ENCODE results near the gene POU4F2. TPM values are rescaled to one million over a fixed set of nuclear protein-coding genes. Genes with fewer than 3 reads are reported as not detected.

POU4F2 gene
- total RNA-seq, 1 donor from 2014 or later: 0.59 TPM

- Mint-ChIP-seq H3K4me3 (ENCODE audit: unreplicated experiment) (peak overlapping the region; percentile 64), H3K4me1 (ENCODE audit: unreplicated experiment) (peaks cover 29% of the 10 kb centered on the region), H3K36me3 (ENCODE audit: low read depth, unreplicated experiment) (peaks cover 5% of the 10 kb centered on the region), H3K27me3 (ENCODE audit: unreplicated experiment) (peaks cover 29% of the 10 kb centered on the region), H3K9me3 (ENCODE audit: unreplicated experiment) (no peaks in the 10 kb centered on the region), H3K27ac (ENCODE audit: unreplicated experiment) (no peak overlapping the region)
- DNase-seq (ENCODE audit: low spot score): no peak
- TF ChIP-seq CTCF (IDR thresholded peaks at IDR 0.05; ENCODE audit: unreplicated experiment): no peak
Measured at GRCh38 chr4:146640465-146641061, 1.9 kb downstream of the POU4F2 start.

DNA sequence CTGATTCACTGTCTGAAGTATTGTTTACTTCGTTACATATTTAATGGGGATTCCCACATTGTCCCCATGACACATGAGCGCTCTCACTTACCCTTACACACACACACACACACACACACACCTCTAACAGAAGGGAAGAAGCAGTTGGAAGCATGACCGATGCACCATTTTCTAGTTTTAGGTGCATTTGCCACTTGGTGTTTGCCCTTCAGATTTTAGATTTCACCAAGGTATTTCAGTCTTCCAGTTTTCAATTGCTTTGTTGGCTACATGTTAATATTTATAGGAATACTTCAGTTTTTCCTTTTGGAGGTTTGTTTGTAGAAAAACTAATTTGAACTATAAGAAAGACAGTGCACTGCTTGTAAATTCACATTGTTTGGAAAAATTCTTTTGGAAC lies 3.1 kb downstream of the POU4F2 start:
- H3K36me3 Mint-ChIP-seq (ENCODE audit: low read depth, unreplicated experiment): peaks cover 5% of the 10 kb centered on the region
- H3K4me1 Mint-ChIP-seq (ENCODE audit: unreplicated experiment): peaks cover 32% of the 10 kb centered on the region
- no peak overlapping the region for H3K27ac Mint-ChIP-seq (ENCODE audit: unreplicated experiment)
- no peak for DNase-seq (ENCODE audit: low spot score)
- peak overlapping the region; percentile 12 for H3K4me3 Mint-ChIP-seq (ENCODE audit: unreplicated experiment)
- H3K9me3 Mint-ChIP-seq (ENCODE audit: unreplicated experiment): no peaks in the 10 kb centered on the region
- no peak for TF ChIP-seq CTCF (IDR thresholded peaks at IDR 0.05; ENCODE audit: unreplicated experiment)
- peaks cover 31% of the 10 kb centered on the region for H3K27me3 Mint-ChIP-seq (ENCODE audit: unreplicated experiment)

DNA sequence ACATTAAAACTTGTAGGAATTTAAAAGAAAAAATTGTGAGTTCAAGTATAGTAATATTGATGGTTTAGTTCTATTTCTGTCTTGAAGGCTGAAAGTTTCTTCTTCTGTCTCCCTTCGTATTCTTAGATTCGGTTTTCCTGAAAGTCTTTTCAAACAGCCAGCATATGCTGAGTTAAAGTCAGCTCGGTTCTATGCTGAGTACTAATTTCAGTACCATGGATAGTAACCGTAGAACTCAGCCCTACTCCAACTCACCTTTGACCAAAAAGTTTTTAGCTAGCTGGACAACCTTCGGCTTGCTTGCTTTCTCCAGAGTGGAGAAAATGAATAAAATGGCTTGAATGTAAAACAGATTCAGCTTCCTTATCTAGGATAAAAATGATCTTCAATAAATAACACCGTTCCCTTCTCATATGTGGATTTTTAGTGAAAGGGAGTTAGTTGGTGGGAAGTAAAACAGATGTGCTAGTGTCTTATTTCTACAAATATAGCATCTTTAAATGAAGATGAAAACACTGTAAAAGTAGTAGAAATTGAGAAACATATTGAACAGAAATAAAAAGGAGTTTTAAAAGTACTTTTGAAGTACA lies 5.2 kb downstream of the POU4F2 start:
- no peak overlapping the region for H3K4me3 Mint-ChIP-seq (ENCODE audit: unreplicated experiment)
- peaks cover 33% of the 10 kb centered on the region for H3K4me1 Mint-ChIP-seq (ENCODE audit: unreplicated experiment)
- DNase-seq (ENCODE audit: low spot score): no peak
- H3K27me3 Mint-ChIP-seq (ENCODE audit: unreplicated experiment): peaks cover 28% of the 10 kb centered on the region
- H3K9me3 Mint-ChIP-seq (ENCODE audit: unreplicated experiment): no peaks in the 10 kb centered on the region
- no peak for TF ChIP-seq CTCF (IDR thresholded peaks at IDR 0.05; ENCODE audit: unreplicated experiment)
- H3K27ac Mint-ChIP-seq (ENCODE audit: unreplicated experiment): no peak overlapping the region
- H3K36me3 Mint-ChIP-seq (ENCODE audit: low read depth, unreplicated experiment): no peaks in the 10 kb centered on the region

- H3K4me3 Mint-ChIP-seq (ENCODE audit: unreplicated experiment): no peak overlapping the region
- peaks cover 21% of the 10 kb centered on the region for H3K4me1 Mint-ChIP-seq (ENCODE audit: unreplicated experiment)
- no peaks in the 10 kb centered on the region for H3K36me3 Mint-ChIP-seq (ENCODE audit: low read depth, unreplicated experiment)
- no peak for TF ChIP-seq CTCF (IDR thresholded peaks at IDR 0.05; ENCODE audit: unreplicated experiment)
- no peak overlapping the region for H3K27ac Mint-ChIP-seq (ENCODE audit: unreplicated experiment)
- H3K27me3 Mint-ChIP-seq (ENCODE audit: unreplicated experiment): peaks cover 24% of the 10 kb centered on the region
- no peak for DNase-seq (ENCODE audit: low spot score)
- no peaks in the 10 kb centered on the region for H3K9me3 Mint-ChIP-seq (ENCODE audit: unreplicated experiment)
Measured at GRCh38 chr4:146645921-146646320, 7.2 kb downstream of the POU4F2 start.

DNA sequence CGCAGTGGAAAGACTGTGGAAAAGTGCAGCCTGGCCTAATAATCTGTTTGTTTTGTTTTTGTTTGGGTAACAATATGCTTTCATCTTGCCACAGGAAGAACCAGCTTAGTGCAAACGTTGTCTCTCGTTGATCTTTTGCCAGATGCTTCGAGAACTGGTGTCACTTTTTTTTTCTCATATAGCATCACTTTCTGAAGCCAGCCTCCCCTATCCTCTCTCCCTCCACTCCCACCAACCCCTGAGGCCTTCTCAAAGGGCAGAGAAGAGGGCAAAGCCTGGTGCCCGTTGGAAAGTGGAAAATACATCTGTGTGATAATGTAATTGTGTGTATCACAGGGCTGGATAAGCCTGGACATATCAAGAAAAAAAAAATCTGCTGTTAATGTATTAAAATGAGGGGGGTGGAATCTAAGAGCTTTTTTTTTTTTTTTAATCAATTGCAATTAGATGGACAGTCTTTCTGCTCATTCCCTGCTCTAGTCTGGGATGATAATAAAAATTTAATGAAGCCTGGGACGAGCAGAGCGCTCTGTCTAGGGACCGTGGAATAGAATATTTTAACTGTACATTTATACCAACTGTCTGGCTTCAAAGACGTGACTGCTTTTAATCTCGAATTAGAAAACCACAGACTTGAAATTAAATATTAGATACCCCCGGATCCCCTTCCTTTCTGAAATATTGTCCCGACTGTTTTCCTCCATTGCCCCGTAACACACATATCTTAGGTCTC lies 8.1 kb downstream of the POU4F2 start:
- DNase-seq (ENCODE audit: low spot score): no peak
- peak overlapping the region; percentile 39 for H3K4me3 Mint-ChIP-seq (ENCODE audit: unreplicated experiment)
- H3K27ac Mint-ChIP-seq (ENCODE audit: unreplicated experiment): no peak overlapping the region
- peaks cover 15% of the 10 kb centered on the region for H3K4me1 Mint-ChIP-seq (ENCODE audit: unreplicated experiment)
- no peak for TF ChIP-seq CTCF (IDR thresholded peaks at IDR 0.05; ENCODE audit: unreplicated experiment)
- no peaks in the 10 kb centered on the region for H3K36me3 Mint-ChIP-seq (ENCODE audit: low read depth, unreplicated experiment)
- no peaks in the 10 kb centered on the region for H3K9me3 Mint-ChIP-seq (ENCODE audit: unreplicated experiment)
- H3K27me3 Mint-ChIP-seq (ENCODE audit: unreplicated experiment): peaks cover 22% of the 10 kb centered on the region

Measured in endothelial cell (in vitro differentiated cells).